ENCODE results near the gene FBXL15. TPM values are rescaled to one million over a fixed set of nuclear protein-coding genes. Genes with fewer than 3 reads are reported as not detected.
A peak's percentile ranks its signal among the peaks of the same experiment; 100 is the strongest.

The FBXL15 gene
- total and polyA plus RNA-seq, 9 of the 15 experiments (the other 6 are each of a cell fraction or from before 2014, with no cell fraction given): 0.08 to 25.9 (median 3.5) TPM

DNA sequence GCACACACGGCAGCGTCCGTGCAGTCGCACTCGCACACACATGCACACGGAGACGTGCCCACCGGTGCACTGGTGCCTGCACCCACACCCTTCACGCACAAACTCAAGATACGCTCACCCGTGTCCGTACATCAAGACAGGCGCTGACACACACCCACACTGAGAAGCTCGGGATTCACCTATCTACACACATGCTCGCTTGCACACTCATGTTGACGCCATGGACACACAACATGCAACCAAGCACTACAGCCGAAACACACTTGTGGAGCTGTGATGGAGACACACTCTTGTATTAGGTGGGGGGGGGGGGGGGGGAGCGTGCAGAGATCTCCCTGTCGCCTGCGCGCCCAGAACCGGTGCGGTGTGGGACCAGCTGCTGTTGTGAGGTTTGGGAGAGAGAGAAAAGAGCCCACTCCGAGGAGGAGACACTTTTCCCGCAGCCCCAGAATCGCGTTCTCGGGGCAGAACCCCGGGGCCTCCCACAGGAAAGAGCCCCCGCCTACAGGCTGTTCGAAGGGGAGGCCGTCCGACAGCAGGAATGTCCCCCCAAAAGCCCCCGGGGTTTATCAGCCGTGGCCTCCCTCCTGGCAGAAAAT, 25.7 kb upstream of the FBXL15 start (continued):
- TF ChIP-seq NR2C2 (CRISPR knock-in tag; IDR thresholded peaks at IDR 0.05) (peak; percentile 56; the same call in 1 of the 2 replicates), NR2C2 (tag; IDR thresholded peaks at IDR 0.05) (no peak), SRSF9 (IDR thresholded peaks at IDR 0.05; ENCODE audit: borderline replicate concordance, low read depth, low read length) (no peak), CBFB (CRISPR knock-in tag; IDR thresholded peaks at IDR 0.05) (0 out of 2 replicates have a peak, but pooled peaks have one; percentile 25)
- TF ChIP-seq, protein P1, sequence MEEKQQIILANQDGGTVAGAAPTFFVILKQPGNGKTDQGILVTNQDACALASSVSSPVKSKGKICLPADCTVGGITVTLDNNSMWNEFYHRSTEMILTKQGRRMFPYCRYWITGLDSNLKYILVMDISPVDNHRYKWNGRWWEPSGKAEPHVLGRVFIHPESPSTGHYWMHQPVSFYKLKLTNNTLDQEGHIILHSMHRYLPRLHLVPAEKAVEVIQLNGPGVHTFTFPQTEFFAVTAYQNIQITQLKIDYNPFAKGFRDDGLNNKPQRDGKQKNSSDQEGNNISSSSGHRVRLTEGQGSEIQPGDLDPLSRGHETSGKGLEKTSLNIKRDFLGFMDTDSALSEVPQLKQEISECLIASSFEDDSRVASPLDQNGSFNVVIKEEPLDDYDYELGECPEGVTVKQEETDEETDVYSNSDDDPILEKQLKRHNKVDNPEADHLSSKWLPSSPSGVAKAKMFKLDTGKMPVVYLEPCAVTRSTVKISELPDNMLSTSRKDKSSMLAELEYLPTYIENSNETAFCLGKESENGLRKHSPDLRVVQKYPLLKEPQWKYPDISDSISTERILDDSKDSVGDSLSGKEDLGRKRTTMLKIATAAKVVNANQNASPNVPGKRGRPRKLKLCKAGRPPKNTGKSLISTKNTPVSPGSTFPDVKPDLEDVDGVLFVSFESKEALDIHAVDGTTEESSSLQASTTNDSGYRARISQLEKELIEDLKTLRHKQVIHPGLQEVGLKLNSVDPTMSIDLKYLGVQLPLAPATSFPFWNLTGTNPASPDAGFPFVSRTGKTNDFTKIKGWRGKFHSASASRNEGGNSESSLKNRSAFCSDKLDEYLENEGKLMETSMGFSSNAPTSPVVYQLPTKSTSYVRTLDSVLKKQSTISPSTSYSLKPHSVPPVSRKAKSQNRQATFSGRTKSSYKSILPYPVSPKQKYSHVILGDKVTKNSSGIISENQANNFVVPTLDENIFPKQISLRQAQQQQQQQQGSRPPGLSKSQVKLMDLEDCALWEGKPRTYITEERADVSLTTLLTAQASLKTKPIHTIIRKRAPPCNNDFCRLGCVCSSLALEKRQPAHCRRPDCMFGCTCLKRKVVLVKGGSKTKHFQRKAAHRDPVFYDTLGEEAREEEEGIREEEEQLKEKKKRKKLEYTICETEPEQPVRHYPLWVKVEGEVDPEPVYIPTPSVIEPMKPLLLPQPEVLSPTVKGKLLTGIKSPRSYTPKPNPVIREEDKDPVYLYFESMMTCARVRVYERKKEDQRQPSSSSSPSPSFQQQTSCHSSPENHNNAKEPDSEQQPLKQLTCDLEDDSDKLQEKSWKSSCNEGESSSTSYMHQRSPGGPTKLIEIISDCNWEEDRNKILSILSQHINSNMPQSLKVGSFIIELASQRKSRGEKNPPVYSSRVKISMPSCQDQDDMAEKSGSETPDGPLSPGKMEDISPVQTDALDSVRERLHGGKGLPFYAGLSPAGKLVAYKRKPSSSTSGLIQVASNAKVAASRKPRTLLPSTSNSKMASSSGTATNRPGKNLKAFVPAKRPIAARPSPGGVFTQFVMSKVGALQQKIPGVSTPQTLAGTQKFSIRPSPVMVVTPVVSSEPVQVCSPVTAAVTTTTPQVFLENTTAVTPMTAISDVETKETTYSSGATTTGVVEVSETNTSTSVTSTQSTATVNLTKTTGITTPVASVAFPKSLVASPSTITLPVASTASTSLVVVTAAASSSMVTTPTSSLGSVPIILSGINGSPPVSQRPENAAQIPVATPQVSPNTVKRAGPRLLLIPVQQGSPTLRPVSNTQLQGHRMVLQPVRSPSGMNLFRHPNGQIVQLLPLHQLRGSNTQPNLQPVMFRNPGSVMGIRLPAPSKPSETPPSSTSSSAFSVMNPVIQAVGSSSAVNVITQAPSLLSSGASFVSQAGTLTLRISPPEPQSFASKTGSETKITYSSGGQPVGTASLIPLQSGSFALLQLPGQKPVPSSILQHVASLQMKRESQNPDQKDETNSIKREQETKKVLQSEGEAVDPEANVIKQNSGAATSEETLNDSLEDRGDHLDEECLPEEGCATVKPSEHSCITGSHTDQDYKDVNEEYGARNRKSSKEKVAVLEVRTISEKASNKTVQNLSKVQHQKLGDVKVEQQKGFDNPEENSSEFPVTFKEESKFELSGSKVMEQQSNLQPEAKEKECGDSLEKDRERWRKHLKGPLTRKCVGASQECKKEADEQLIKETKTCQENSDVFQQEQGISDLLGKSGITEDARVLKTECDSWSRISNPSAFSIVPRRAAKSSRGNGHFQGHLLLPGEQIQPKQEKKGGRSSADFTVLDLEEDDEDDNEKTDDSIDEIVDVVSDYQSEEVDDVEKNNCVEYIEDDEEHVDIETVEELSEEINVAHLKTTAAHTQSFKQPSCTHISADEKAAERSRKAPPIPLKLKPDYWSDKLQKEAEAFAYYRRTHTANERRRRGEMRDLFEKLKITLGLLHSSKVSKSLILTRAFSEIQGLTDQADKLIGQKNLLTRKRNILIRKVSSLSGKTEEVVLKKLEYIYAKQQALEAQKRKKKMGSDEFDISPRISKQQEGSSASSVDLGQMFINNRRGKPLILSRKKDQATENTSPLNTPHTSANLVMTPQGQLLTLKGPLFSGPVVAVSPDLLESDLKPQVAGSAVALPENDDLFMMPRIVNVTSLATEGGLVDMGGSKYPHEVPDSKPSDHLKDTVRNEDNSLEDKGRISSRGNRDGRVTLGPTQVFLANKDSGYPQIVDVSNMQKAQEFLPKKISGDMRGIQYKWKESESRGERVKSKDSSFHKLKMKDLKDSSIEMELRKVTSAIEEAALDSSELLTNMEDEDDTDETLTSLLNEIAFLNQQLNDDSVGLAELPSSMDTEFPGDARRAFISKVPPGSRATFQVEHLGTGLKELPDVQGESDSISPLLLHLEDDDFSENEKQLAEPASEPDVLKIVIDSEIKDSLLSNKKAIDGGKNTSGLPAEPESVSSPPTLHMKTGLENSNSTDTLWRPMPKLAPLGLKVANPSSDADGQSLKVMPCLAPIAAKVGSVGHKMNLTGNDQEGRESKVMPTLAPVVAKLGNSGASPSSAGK (IDR thresholded peaks at IDR 0.05): peak; percentile 4; the same call in 1 of the 2 replicates
